ENCODE measurements around the gene TEKT5.
"Not testable (repeated sequence)": the region's sequence is repeated elsewhere in the genome, so short reads cannot be mapped to it uniquely, and the experiment has no call there.

TEKT5 gene

GRCh38 chr16:10657925-10658324 is 36.8 kb downstream of the TEKT5 start:
- no peak for DNase-seq

GRCh38 chr16:10656618-10657017 is 38.1 kb downstream of the TEKT5 start:
- DNase-seq, result no peak

- DNase-seq, result no peak
Measured at GRCh38 chr16:10655415-10655977, 39.2 kb downstream of the TEKT5 start.

GRCh38 chr16:10654592-10655414 is 39.9 kb downstream of the TEKT5 start:
- DNase-seq, result no peak

- DNase-seq, result no peak
Measured at GRCh38 chr16:10652730-10653590, 41.8 kb downstream of the TEKT5 start.

GRCh38 chr16:10649098-10649497 is 45.6 kb downstream of the TEKT5 start:
- DNase-seq, result not testable (repeated sequence)

- no peak for DNase-seq
Measured at GRCh38 chr16:10647721-10648296, 46.9 kb downstream of the TEKT5 start.

- no peak for DNase-seq
Measured at GRCh38 chr16:10647264-10647720, 47.4 kb downstream of the TEKT5 start.

GRCh38 chr16:10646581-10647263 is 48.0 kb downstream of the TEKT5 start:
- no peak for DNase-seq

- DNase-seq, result no peak
Measured at GRCh38 chr16:10646228-10646580, 48.5 kb downstream of the TEKT5 start.

GRCh38 chr16:10644092-10644491 is 50.6 kb downstream of the TEKT5 start:
- no peak for DNase-seq

- DNase-seq, result no peak
Measured at GRCh38 chr16:10642964-10643363, 51.8 kb downstream of the TEKT5 start.

GRCh38 chr16:10641953-10642949 is 52.5 kb downstream of the TEKT5 start:
- DNase-seq, result no peak

- DNase-seq, result no peak
Measured at GRCh38 chr16:10641555-10641952, 53.2 kb downstream of the TEKT5 start.

GRCh38 chr16:10640934-10641333 is 53.8 kb downstream of the TEKT5 start:
- no peak for DNase-seq

- no peak for DNase-seq
Measured at GRCh38 chr16:10638101-10638500, 56.6 kb downstream of the TEKT5 start.

- DNase-seq, result no peak
Measured at GRCh38 chr16:10637337-10638037, 57.2 kb downstream of the TEKT5 start.

- no peak for DNase-seq
Measured at GRCh38 chr16:10635365-10636021, 59.2 kb downstream of the TEKT5 start.

- not testable (repeated sequence) for DNase-seq
Measured at GRCh38 chr16:10633429-10633828, 61.3 kb downstream of the TEKT5 start.

- DNase-seq, result no peak
Measured at GRCh38 chr16:10631886-10632285, 62.8 kb downstream of the TEKT5 start.

Data from T-helper 1 cell (primary cell).